ENCODE data around the gene TUNAR.

The TUNAR gene

DNA sequence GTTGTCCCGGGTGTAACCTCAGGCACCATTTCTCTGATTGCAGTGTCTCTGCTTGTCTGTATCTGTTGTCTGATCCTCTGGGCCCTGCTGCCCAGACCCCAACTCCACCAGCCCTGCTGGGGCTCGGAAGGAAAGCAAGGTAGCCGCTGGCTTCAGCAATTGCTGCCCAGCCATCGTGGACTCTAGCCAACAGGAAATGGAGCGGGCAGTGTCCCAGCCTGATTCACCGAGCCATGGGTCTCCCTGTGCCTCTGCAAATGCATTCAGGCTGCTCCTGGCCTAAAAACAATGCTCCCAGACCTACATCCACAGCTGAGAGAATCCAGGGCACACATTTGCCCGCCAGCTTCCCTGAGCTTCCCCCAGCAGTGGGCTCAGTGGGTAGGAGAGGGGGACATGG, 9.2 kb downstream of the TUNAR start:
- TF ChIP-seq, protein P1, sequence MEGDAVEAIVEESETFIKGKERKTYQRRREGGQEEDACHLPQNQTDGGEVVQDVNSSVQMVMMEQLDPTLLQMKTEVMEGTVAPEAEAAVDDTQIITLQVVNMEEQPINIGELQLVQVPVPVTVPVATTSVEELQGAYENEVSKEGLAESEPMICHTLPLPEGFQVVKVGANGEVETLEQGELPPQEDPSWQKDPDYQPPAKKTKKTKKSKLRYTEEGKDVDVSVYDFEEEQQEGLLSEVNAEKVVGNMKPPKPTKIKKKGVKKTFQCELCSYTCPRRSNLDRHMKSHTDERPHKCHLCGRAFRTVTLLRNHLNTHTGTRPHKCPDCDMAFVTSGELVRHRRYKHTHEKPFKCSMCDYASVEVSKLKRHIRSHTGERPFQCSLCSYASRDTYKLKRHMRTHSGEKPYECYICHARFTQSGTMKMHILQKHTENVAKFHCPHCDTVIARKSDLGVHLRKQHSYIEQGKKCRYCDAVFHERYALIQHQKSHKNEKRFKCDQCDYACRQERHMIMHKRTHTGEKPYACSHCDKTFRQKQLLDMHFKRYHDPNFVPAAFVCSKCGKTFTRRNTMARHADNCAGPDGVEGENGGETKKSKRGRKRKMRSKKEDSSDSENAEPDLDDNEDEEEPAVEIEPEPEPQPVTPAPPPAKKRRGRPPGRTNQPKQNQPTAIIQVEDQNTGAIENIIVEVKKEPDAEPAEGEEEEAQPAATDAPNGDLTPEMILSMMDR (conservative IDR thresholded peaks at IDR 0.05; ENCODE audit: low read depth, low read length), result no peak
- H3K4me3 ChIP-seq (ENCODE audit: low read length), result no peak overlapping the region
- no peak for DNase-seq (ENCODE audit: low read depth)

DNA sequence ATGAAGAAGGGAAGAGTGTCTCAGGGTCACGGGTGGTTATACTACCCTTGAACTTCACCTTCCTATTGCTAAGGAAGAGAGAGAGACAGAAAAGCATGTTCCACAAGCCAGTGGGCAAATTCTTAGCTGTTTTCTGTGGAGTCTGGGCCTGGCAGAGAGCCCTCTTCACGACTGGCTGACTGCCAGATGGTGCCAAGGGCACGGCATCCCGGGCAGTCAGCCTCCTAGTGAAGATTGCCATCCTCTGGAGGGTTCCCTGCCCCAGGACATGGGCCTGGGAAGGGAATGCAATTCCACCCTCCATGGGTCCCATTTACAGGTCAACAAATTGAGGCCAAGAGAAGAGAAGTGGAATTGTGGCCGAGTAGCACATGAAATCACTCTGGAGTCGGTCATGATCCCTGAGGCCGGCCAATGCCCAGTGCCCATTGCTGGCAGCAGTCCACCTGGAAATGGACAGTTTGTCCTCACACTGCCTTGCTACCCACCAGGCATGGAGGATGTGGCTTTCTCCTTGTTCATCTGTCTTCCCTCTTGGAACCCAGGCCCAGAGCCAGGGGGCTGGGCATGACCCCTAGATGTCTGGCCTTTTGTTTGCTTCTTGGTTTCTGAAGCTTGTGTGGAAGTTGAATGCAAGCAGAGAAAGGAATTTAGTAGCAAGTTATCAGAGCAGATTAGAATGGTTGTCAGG, 9.9 kb downstream of the TUNAR start:
- no peak for DNase-seq (ENCODE audit: low read depth)
- no peak overlapping the region for H3K4me3 ChIP-seq (ENCODE audit: low read length)
- TF ChIP-seq, protein P1 (conservative IDR thresholded peaks at IDR 0.05; ENCODE audit: low read depth, low read length), result no peak

DNA sequence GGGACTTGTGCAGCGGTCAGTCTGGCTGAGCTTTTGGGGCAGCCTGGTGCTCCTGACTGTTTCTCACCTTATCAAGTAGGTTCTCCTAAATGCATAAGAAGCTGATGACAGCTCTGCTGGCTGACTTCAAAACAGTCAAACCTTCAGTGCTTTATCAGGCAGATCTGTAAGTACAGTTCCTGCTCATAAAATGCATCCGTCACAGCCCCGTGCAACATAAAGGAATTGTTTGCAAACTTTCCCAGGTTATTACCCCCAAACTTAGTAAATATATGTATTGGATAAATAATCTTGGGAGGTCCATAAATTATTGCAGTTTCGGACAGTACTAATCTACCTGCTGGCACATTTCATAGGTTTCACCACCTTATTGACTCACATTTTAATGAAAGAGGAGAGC, 10.7 kb downstream of the TUNAR start:
- no peak for DNase-seq (ENCODE audit: low read depth)
- TF ChIP-seq, protein P1 (conservative IDR thresholded peaks at IDR 0.05; ENCODE audit: low read depth, low read length), result no peak
- no peak overlapping the region for H3K4me3 ChIP-seq (ENCODE audit: low read length)

DNA sequence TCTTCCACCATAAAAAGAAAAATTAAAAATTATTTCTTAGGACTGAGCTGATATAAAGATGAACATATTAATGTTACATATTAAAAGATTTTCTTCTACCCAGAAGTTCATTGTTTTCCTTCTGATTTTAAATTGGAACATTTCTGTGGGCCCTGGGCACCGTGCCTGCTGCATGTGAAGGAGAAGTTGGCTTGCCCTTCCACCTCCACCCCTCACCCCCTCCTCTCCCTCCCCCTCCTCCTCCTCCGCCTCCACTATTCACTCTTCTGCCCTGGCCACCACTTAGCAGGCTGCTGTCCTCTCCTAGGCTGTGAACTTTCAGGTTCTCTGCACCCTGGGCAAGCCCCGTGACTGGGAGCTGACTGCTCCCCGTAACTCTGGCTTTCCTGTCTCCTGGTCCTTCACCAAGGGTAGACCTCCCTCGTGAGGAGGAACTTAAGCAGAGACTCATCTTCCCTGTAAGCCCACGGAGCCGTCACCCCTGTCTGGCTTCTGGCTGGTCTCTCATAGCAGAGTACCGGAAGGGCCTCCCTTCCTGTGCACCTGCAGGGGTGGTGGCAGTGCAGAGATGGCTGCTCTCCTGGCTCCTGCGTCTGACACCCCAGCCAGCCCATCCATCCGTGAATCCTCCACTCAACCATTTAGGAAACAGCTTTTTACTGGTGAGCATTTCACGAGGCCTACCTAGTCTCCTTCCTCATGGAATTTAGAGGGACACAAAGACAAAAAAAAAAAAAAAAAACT, 12.8 kb downstream of the TUNAR start:
- TF ChIP-seq, protein P1 (conservative IDR thresholded peaks at IDR 0.05; ENCODE audit: low read depth, low read length), result no peak
- no peak overlapping the region for H3K4me3 ChIP-seq (ENCODE audit: low read length)
- DNase-seq (ENCODE audit: low read depth), result no peak

DNA sequence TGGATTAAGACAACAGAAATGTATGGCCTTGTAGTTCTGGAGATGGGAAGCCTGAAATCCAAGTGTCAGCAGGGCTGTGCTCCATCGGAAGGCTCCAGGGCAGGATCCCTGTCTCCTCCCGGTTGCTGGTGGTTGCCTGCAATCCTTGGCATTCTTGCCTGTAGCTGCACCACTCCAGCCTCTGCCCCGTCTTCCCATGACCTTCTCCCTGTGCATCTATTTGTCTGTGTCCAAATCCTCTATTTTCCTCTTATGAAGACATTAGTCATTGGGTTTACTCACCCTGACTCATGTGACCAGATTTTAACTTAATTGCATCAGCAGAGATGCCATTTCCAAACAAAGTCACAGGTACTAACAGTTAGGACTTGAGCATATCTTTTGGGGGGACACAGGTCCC, 15.1 kb downstream of the TUNAR start:
- H3K4me3 ChIP-seq (ENCODE audit: low read length), result no peak overlapping the region
- TF ChIP-seq, protein P1 (conservative IDR thresholded peaks at IDR 0.05; ENCODE audit: low read depth, low read length), result no peak
- no peak for DNase-seq (ENCODE audit: low read depth)

DNA sequence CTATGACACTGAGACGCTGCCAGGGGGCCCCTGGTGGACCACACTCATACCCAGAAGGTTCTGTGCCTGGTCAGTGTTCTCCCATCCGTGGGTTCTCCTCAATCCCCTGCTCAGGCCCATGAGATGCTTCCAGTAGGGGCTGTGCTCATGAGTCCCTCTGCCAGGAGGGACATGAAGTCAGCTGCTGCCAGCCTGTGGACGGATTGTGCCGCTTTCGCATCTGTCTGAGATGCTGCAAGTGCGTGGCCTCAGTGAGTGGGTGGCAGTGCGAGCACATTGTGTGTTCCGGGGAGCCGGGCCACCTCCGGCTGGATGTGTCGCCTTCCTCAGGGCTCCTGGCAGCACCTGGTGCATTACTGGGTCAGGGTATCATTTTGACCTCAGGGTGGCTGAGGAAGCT, 15.5 kb downstream of the TUNAR start:
- DNase-seq (ENCODE audit: low read depth), result no peak
- TF ChIP-seq, protein P1 (conservative IDR thresholded peaks at IDR 0.05; ENCODE audit: low read depth, low read length), result no peak

DNA sequence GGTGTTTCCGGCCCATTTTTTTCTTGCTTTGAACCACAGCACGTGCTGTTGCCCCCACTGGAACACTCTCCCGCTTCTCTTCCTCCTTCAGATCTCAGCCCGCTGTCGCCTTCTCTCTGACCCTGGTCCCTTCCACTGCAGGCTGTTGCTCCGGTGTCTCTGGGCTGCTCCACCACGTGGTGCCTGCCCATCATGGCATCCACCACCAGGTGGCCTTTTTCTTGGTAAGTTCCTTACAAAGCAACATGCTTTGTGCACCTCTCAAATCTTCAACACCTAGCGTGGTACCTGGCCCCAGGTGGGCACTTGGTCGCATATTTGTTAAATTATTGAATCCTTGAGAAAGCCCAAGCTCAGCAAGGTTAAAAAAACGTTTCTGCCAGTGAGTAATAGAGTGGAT, 19.1 kb downstream of the TUNAR start:
- no peak overlapping the region for H3K4me3 ChIP-seq (ENCODE audit: low read length)
- TF ChIP-seq, protein P1 (conservative IDR thresholded peaks at IDR 0.05; ENCODE audit: low read depth, low read length), result peak; percentile 37
- DNase-seq (ENCODE audit: low read depth), result no peak

More for the DNA sequence above, 15.5 kb downstream of the TUNAR start:
- H3K4me3 ChIP-seq (ENCODE audit: low read length), result no peak overlapping the region
